Jurkat, Clone E6-1 (cell line): ENCODE results near the gene LARP4B.

Source experiments
- DNase-seq: peaks from one replicate; pipeline ENCODE4 v3.0.0-alpha.2; 2011; ENCODE audit warnings: low read depth, low spot score
- H3K4me3 ChIP-seq: 2 replicates; pipeline ENCODE4 v1.5.1; 2011; ENCODE audit warnings: mild to moderate bottlenecking, low read length, control low read depth, moderate library complexity

Gene LARP4B

GRCh38 chr10:846126-846685 is 85.3 kb downstream of the LARP4B start:
- no peak overlapping the region for H3K4me3 ChIP-seq
- DNase-seq = no peak

- DNase-seq = no peak
- no peak overlapping the region for H3K4me3 ChIP-seq
Observed at GRCh38 chr10:845526-845925, 86.0 kb downstream of the LARP4B start.

- no peak for DNase-seq
- no peak overlapping the region for H3K4me3 ChIP-seq
Observed at GRCh38 chr10:844552-844951, 87.0 kb downstream of the LARP4B start.

GRCh38 chr10:843703-844102 is 87.8 kb downstream of the LARP4B start:
- DNase-seq = no peak
- H3K4me3 ChIP-seq = no peak overlapping the region

GRCh38 chr10:842795-843194 is 88.7 kb downstream of the LARP4B start:
- H3K4me3 ChIP-seq = no peak overlapping the region
- DNase-seq = peak; percentile 20

- no peak for DNase-seq
Observed at GRCh38 chr10:841535-841934, 90.0 kb downstream of the LARP4B start.

GRCh38 chr10:839550-840205 is 91.8 kb downstream of the LARP4B start:
- no peak for DNase-seq
- H3K4me3 ChIP-seq = no peak overlapping the region

More at GRCh38 chr10:841535-841934, 90.0 kb downstream of the LARP4B start:
- H3K4me3 ChIP-seq = no peak overlapping the region

- no peak for DNase-seq
- H3K4me3 ChIP-seq = no peak overlapping the region
Observed at GRCh38 chr10:836782-837181, 94.7 kb downstream of the LARP4B start.

- DNase-seq = no peak
Observed at GRCh38 chr10:834493-834892, 97.0 kb downstream of the LARP4B start.

GRCh38 chr10:829241-829640 is 102.3 kb downstream of the LARP4B start:
- no peak for DNase-seq
- no peak overlapping the region for H3K4me3 ChIP-seq

More at GRCh38 chr10:834493-834892, 97.0 kb downstream of the LARP4B start:
- H3K4me3 ChIP-seq = no peak overlapping the region

GRCh38 chr10:828191-828590 is 103.3 kb downstream of the LARP4B start:
- no peak for DNase-seq
- H3K4me3 ChIP-seq = no peak overlapping the region

- no peak overlapping the region for H3K4me3 ChIP-seq
- DNase-seq = no peak
Observed at GRCh38 chr10:824946-825345, 106.6 kb downstream of the LARP4B start.

- H3K4me3 ChIP-seq = no peak overlapping the region
- DNase-seq = no peak
Observed at GRCh38 chr10:824497-824896, 107.0 kb downstream of the LARP4B start.

GRCh38 chr10:822661-823367 is 108.7 kb downstream of the LARP4B start:
- DNase-seq = peak; percentile 33

GRCh38 chr10:822197-822596 is 109.3 kb downstream of the LARP4B start:
- DNase-seq = no peak
- no peak overlapping the region for H3K4me3 ChIP-seq

More at GRCh38 chr10:822661-823367, 108.7 kb downstream of the LARP4B start:
- no peak overlapping the region for H3K4me3 ChIP-seq

- no peak for DNase-seq
- H3K4me3 ChIP-seq = no peak overlapping the region
Observed at GRCh38 chr10:821322-821721, 110.2 kb downstream of the LARP4B start.

GRCh38 chr10:819816-820215 is 111.7 kb downstream of the LARP4B start:
- DNase-seq = no peak
- H3K4me3 ChIP-seq = no peak overlapping the region

GRCh38 chr10:819326-819725 is 112.2 kb downstream of the LARP4B start:
- no peak overlapping the region for H3K4me3 ChIP-seq
- DNase-seq = no peak

GRCh38 chr10:818526-819220 is 112.8 kb downstream of the LARP4B start:
- no peak for DNase-seq
- no peak overlapping the region for H3K4me3 ChIP-seq

GRCh38 chr10:818010-818409 is 113.5 kb downstream of the LARP4B start:
- no peak overlapping the region for H3K4me3 ChIP-seq
- DNase-seq = no peak
